CD14-positive monocyte (primary cell): Measurements from ENCODE around the gene HTR3A. TPM values are rescaled to one million over a fixed set of nuclear protein-coding genes. Genes with fewer than 3 reads are reported as not detected.

Experiments used
- DNase-seq, 3 donors: peaks; one replicate each; pipeline ENCODE4 v3.0.0-alpha.2; 2011 to 2022
- H2AFZ ChIP-seq: 2 replicates; pipeline ENCODE4 v1.6.0; 2012; ENCODE audit warnings: mild to moderate bottlenecking, low read depth, low read length, inconsistent platforms; ENCODE audit not compliant: insufficient read depth, poor library complexity, severe bottlenecking
- H3K27ac ChIP-seq, 2 donors: 1 replicate in 1 of 2; 2 replicates in 1 of 2; pipeline ENCODE4 v1.5.1; 2012 to 2013; ENCODE audit warnings: low read length in 2 of 2, control low read depth in 1 of 2, inconsistent platforms in 1 of 2, low read depth in 1 of 2, mild to moderate bottlenecking in 1 of 2
- H3K27me3 ChIP-seq, 2 donors: one replicate each; pipeline versions ENCODE4 v1.6.0 to v1.6.1; 2011 to 2013; ENCODE audit warnings: low read length in 2 of 2; ENCODE audit not compliant: control insufficient read depth in 2 of 2, insufficient read depth in 2 of 2
- H3K36me3 ChIP-seq, 2 donors: replicated peaks in 1 of 2; 1 replicate in 1 of 2; 2 replicates in 1 of 2; pipeline versions ENCODE4 v1.5.1 to v1.6.1; 2012 to 2013; ENCODE audit warnings: low read length in 2 of 2, control low read depth in 1 of 2, inconsistent platforms in 1 of 2, mild to moderate bottlenecking in 1 of 2; ENCODE audit not compliant: insufficient read depth in 2 of 2, control insufficient read depth in 1 of 2
- H3K4me1 ChIP-seq, 2 donors: 1 replicate in 1 of 2; 2 replicates in 1 of 2; pipeline versions ENCODE4 v1.5.1 to v1.6.1; 2012 to 2013; ENCODE audit warnings: low read length in 2 of 2, control low read depth in 1 of 2, inconsistent platforms in 1 of 2, mild to moderate bottlenecking in 1 of 2, moderate library complexity in 1 of 2; ENCODE audit not compliant: insufficient read depth in 2 of 2, control insufficient read depth in 1 of 2
- H3K4me2 ChIP-seq: replicated peaks from 2 replicates; pipeline ENCODE3; 2012; ENCODE audit warnings: low read length, moderate library complexity, mild to moderate bottlenecking; ENCODE audit not compliant: poor library complexity, severe bottlenecking; ENCODE audit errors: extremely low read depth
- H3K4me3 ChIP-seq, 3 experiments: fragments of 200-600 bp in 1 of 3; sonication (generic) in 1 of 3; replicated peaks in 1 of 3; 1 replicate in 2 of 3; 2 replicates in 1 of 3; pipeline ENCODE4 v1.5.1; 2011 to 2013; ENCODE audit warnings: low read length in 3 of 3, mild to moderate bottlenecking in 3 of 3, control low read depth in 2 of 3, low read depth in 2 of 3, inconsistent platforms in 1 of 3, moderate library complexity in 1 of 3
- H3K79me2 ChIP-seq: 2 replicates; pipeline ENCODE4 v1.6.0; 2012; ENCODE audit warnings: mild to moderate bottlenecking, control low read depth, inconsistent platforms, low read length, moderate library complexity; ENCODE audit not compliant: insufficient read depth
- H3K9ac ChIP-seq: 2 replicates; pipeline ENCODE4 v1.6.0; 2017; ENCODE audit warnings: low read length, mild to moderate bottlenecking; ENCODE audit not compliant: insufficient read depth, poor library complexity, severe bottlenecking
- H3K9me3 ChIP-seq, 2 donors: replicated peaks in 1 of 2; 1 replicate in 1 of 2; 2 replicates in 1 of 2; pipeline versions ENCODE4 v1.5.1 to v1.6.1; 2012 to 2013; ENCODE audit warnings: low read length in 2 of 2, control low read depth in 1 of 2; ENCODE audit not compliant: control insufficient read depth in 1 of 2, insufficient read depth in 1 of 2
- H4K20me1 ChIP-seq: 2 replicates; pipeline ENCODE4 v1.6.0; 2012; ENCODE audit warnings: mild to moderate bottlenecking, low read length, control low read depth, moderate library complexity; ENCODE audit not compliant: insufficient read depth
- H3K27ac Mint-ChIP-seq, 7 donors: one replicate each; pipeline ENCODE4 v1.8.0; 2020; ENCODE audit warnings: mild to moderate bottlenecking in 7 of 7, mixed read lengths in 7 of 7, moderate library complexity in 6 of 7, inconsistent platforms in 2 of 7
- H3K27me3 Mint-ChIP-seq, 3 donors: one replicate each; pipeline ENCODE4 v1.8.0; 2021 to 2022; ENCODE audit warnings: low read depth in 3 of 3, mild to moderate bottlenecking in 3 of 3, mixed read lengths in 3 of 3, moderate library complexity in 3 of 3, inconsistent platforms in 1 of 3
- H3K36me3 Mint-ChIP-seq, 2 donors: one replicate each; pipeline ENCODE4 v1.8.0; 2020; ENCODE audit warnings: mixed read lengths in 2 of 2, inconsistent platforms in 1 of 2, mild to moderate bottlenecking in 1 of 2
- H3K4me1 Mint-ChIP-seq: one replicate; pipeline ENCODE4 v1.8.0; 2020; ENCODE audit warnings: mild to moderate bottlenecking, mixed read lengths
- H3K4me3 Mint-ChIP-seq, 2 donors: one replicate each; pipeline ENCODE4 v1.8.0; 2020; ENCODE audit warnings: mild to moderate bottlenecking in 2 of 2, mixed read lengths in 2 of 2, moderate library complexity in 1 of 2
- H3K9me3 Mint-ChIP-seq, 7 donors: one replicate each; pipeline ENCODE4 v1.8.0; 2020 to 2022; ENCODE audit warnings: mixed read lengths in 7 of 7, mild to moderate bottlenecking in 6 of 7, moderate library complexity in 6 of 7, inconsistent platforms in 2 of 7
- CTCF ChIP-seq: fragments of 200-600 bp; IDR thresholded peaks from one replicate; pipeline ENCODE4 v1.8.0; 2022; ENCODE audit warnings: antibody characterized with exemption, mild to moderate bottlenecking
- WGBS: methylation state at CpG from one replicate; pipeline ENCODE4 v1.1.5; 2013; ENCODE audit warnings: missing lambda C conversion rate; ENCODE audit not compliant: insufficient coverage; 5-methylcytosine and 5-hydroxymethylcytosine counted together
- intact Hi-C, 2 donors: fragments of 100-400 bp; cut with micrococcal nuclease; formaldehyde crosslinking; loops; one replicate each; pipeline versions ENCODE4 v1.15.0 to v1.15.1; 2023
- polyA plus RNA-seq, 3 donors: library from polyadenylated mRNA; depleted of rRNA in 1 of 3; unstranded in 2 of 3; stranded (reverse) in 1 of 3; fragments of 300-500 nt in 2 of 3; fragments of >200 nt in 1 of 3; fragmentation: Illumina TruSeq in 2 of 3; gene quantifications; 1 replicate in 2 of 3; 2 replicates in 1 of 3; pipeline ENCODE4 v1.2.3, GENCODE V29; 2012 to 2021

The HTR3A gene
- polyA plus RNA-seq, 3 donors = not detected

GRCh38 chr11:113989381-113989780 lies 14.5 kb downstream of the HTR3A start:
- no peak for TF ChIP-seq CTCF
- H3K36me3 Mint-ChIP-seq = no peaks in the 10 kb centered on the region
- intact Hi-C loops = no loop called here

GRCh38 chr11:113989916-113990315 lies 15.0 kb downstream of the HTR3A start:
- no peak overlapping the region for H3K9ac ChIP-seq
- Mint-ChIP-seq H3K36me3 (no peaks in the 10 kb centered on the region), H3K9me3 (peaks cover 0 to 2% (median 0%) of the 10 kb centered on the region in 7 donors), H3K27me3 (peaks cover 7 to 22% (median 15%) of the 10 kb centered on the region in 3 donors), H3K4me3 (no peak overlapping the region), H3K27ac (no peak overlapping the region), H3K4me1 (no peaks in the 10 kb centered on the region)
- H3K36me3 ChIP-seq = no peaks in the 10 kb centered on the region
- H3K27ac ChIP-seq = no peak overlapping the region
- H3K9me3 ChIP-seq = no peaks in the 10 kb centered on the region
- intact Hi-C loops = no loop called here
- H3K79me2 ChIP-seq = no peaks in the 10 kb centered on the region
- H3K4me3 ChIP-seq = no peak overlapping the region
- H4K20me1 ChIP-seq = no peaks in the 10 kb centered on the region
- peaks cover 0 to 5% of the 10 kb centered on the region in 2 donors for H3K27me3 ChIP-seq
- H3K4me1 ChIP-seq = no peaks in the 10 kb centered on the region
- no CpG with 5 or more reads among the region's 2 CpGs for WGBS
- no peak overlapping the region for H2AFZ ChIP-seq
- no peak overlapping the region for H3K4me2 ChIP-seq
- TF ChIP-seq CTCF = no peak
- DNase-seq = no peak

More at GRCh38 chr11:113989381-113989780, 14.5 kb downstream of the HTR3A start:
- 81% methylated on average over 11 of the region's 15 CpGs for WGBS
- Histone ChIP-seq H3K9me3 (no peaks in the 10 kb centered on the region), H2AFZ (no peak overlapping the region), H3K9ac (no peak overlapping the region), H3K79me2 (no peaks in the 10 kb centered on the region), H3K4me1 (no peaks in the 10 kb centered on the region), H4K20me1 (no peaks in the 10 kb centered on the region), H3K27me3 (peaks cover 0 to 5% of the 10 kb centered on the region in 2 donors), H3K36me3 (no peaks in the 10 kb centered on the region), H3K4me3 (no peak overlapping the region), H3K27ac (no peak overlapping the region), H3K4me2 (no peak overlapping the region)
- no peak overlapping the region for H3K4me3 Mint-ChIP-seq
- peaks cover 7 to 22% (median 15%) of the 10 kb centered on the region in 3 donors for H3K27me3 Mint-ChIP-seq
- no peak overlapping the region for H3K27ac Mint-ChIP-seq
- peaks cover 0 to 2% (median 0%) of the 10 kb centered on the region in 7 donors for H3K9me3 Mint-ChIP-seq
- no peaks in the 10 kb centered on the region for H3K4me1 Mint-ChIP-seq
- DNase-seq = no peak
